Adipocyte (in vitro differentiated cells): ENCODE data around the gene PDGFC.

ENCODE experiments used
- DNase-seq: peaks from one replicate; pipeline ENCODE4 v3.0.0-alpha.2; 2015; ENCODE audit warnings: low read depth
- H3K27me3 ChIP-seq: replicated peaks from 2 replicates; pipeline ENCODE4 v1.7.0; 2013; ENCODE audit warnings: mild to moderate bottlenecking, low read length, moderate library complexity; ENCODE audit not compliant: control insufficient read depth, insufficient read depth
- H3K36me3 ChIP-seq: 2 replicates; pipeline ENCODE4 v1.7.0; 2013; ENCODE audit warnings: low read length, mild to moderate bottlenecking, moderate library complexity; ENCODE audit not compliant: control insufficient read depth, insufficient read depth, severe bottlenecking
- H3K4me1 ChIP-seq: 2 replicates; pipeline ENCODE4 v1.7.0; 2013; ENCODE audit warnings: mild to moderate bottlenecking, low read length, moderate library complexity; ENCODE audit not compliant: control insufficient read depth, insufficient read depth
- H3K4me3 ChIP-seq: 2 replicates; pipeline ENCODE4 v1.7.0; 2013; ENCODE audit warnings: mild to moderate bottlenecking, low read length, moderate library complexity
- H3K9ac ChIP-seq: 2 replicates; pipeline ENCODE4 v1.7.0; 2013; ENCODE audit warnings: mild to moderate bottlenecking, low read length, moderate library complexity
- H3K9me3 ChIP-seq: 2 replicates; pipeline ENCODE4 v1.7.0; 2013; ENCODE audit warnings: mild to moderate bottlenecking, low read length, moderate library complexity; ENCODE audit not compliant: control insufficient read depth

The PDGFC gene

GRCh38 chr4:156733582-156733981 is 238.0 kb downstream of the PDGFC start:
- H3K27me3 ChIP-seq = no peaks in the 10 kb centered on the region
- peak overlapping the region; percentile 0 for H3K4me3 ChIP-seq
- no peaks in the 10 kb centered on the region for H3K36me3 ChIP-seq

GRCh38 chr4:156732634-156733033 is 239.0 kb downstream of the PDGFC start:
- no peak overlapping the region for H3K9ac ChIP-seq

More at GRCh38 chr4:156733582-156733981, 238.0 kb downstream of the PDGFC start:
- H3K9ac ChIP-seq = no peak overlapping the region
- peaks cover 49% of the 10 kb centered on the region for H3K9me3 ChIP-seq
- no peak for DNase-seq
- H3K4me1 ChIP-seq = no peaks in the 10 kb centered on the region

GRCh38 chr4:156729416-156729815 is 242.2 kb downstream of the PDGFC start:
- H3K4me3 ChIP-seq = no peak overlapping the region

More at GRCh38 chr4:156732634-156733033, 239.0 kb downstream of the PDGFC start:
- H3K9me3 ChIP-seq = peaks cover 46% of the 10 kb centered on the region
- no peaks in the 10 kb centered on the region for H3K4me1 ChIP-seq
- H3K4me3 ChIP-seq = peak overlapping the region; percentile 0
- H3K36me3 ChIP-seq = no peaks in the 10 kb centered on the region
- H3K27me3 ChIP-seq = no peaks in the 10 kb centered on the region
- peak; percentile 19 for DNase-seq

GRCh38 chr4:156725257-156725656 is 246.3 kb downstream of the PDGFC start:
- Histone ChIP-seq H3K4me1 (no peaks in the 10 kb centered on the region), H3K27me3 (no peaks in the 10 kb centered on the region)

More at GRCh38 chr4:156729416-156729815, 242.2 kb downstream of the PDGFC start:
- H3K9me3 ChIP-seq = peaks cover 38% of the 10 kb centered on the region
- no peak overlapping the region for H3K9ac ChIP-seq
- no peaks in the 10 kb centered on the region for H3K36me3 ChIP-seq
- no peak for DNase-seq
- H3K27me3 ChIP-seq = no peaks in the 10 kb centered on the region
- no peaks in the 10 kb centered on the region for H3K4me1 ChIP-seq

GRCh38 chr4:156723951-156724668 is 247.5 kb downstream of the PDGFC start:
- no peaks in the 10 kb centered on the region for H3K36me3 ChIP-seq
- no peak overlapping the region for H3K9ac ChIP-seq
- DNase-seq = no peak
- no peaks in the 10 kb centered on the region for H3K27me3 ChIP-seq
- H3K9me3 ChIP-seq = no peaks in the 10 kb centered on the region
- no peaks in the 10 kb centered on the region for H3K4me1 ChIP-seq
- H3K4me3 ChIP-seq = no peak overlapping the region

More at GRCh38 chr4:156725257-156725656, 246.3 kb downstream of the PDGFC start:
- no peak overlapping the region for H3K4me3 ChIP-seq
- H3K9ac ChIP-seq = no peak overlapping the region
- H3K9me3 ChIP-seq = peaks cover 3% of the 10 kb centered on the region
- DNase-seq = no peak
- no peaks in the 10 kb centered on the region for H3K36me3 ChIP-seq

- Histone ChIP-seq H3K9me3 (no peaks in the 10 kb centered on the region), H3K4me1 (no peaks in the 10 kb centered on the region), H3K27me3 (no peaks in the 10 kb centered on the region), H3K4me3 (no peak overlapping the region), H3K36me3 (no peaks in the 10 kb centered on the region), H3K9ac (no peak overlapping the region)
- no peak for DNase-seq
These were observed 253.4 kb downstream of the PDGFC start for GRCh38 chr4:156718226-156718625.

GRCh38 chr4:156711193-156711590 is 260.4 kb downstream of the PDGFC start:
- H3K4me3 ChIP-seq = no peak overlapping the region
- no peaks in the 10 kb centered on the region for H3K9me3 ChIP-seq
- DNase-seq = no peak
- no peaks in the 10 kb centered on the region for H3K36me3 ChIP-seq
- no peak overlapping the region for H3K9ac ChIP-seq
- no peaks in the 10 kb centered on the region for H3K27me3 ChIP-seq
- peaks cover 11% of the 10 kb centered on the region for H3K4me1 ChIP-seq
